Brain microvascular endothelial cell (primary cell): ENCODE results near the gene CCNB1.
"Not testable (repeated sequence)": the region's sequence is repeated elsewhere in the genome, so short reads cannot be mapped to it uniquely, and the experiment has no call there.

Experiments used
- DNase-seq: peaks from one replicate; pipeline ENCODE4 v3.0.0-alpha.2; 2020
- H3K27ac ChIP-seq: fragments of 250-450 bp; sonication (Bioruptor Pico); 2 replicates; pipeline ENCODE4 v1.5.1; 2020; ENCODE audit warnings: mild to moderate bottlenecking, moderate library complexity
- H3K27me3 ChIP-seq: fragments of 250-450 bp; sonication (Bioruptor Pico); replicated peaks from 2 replicates; pipeline ENCODE4 v1.5.1; 2020; ENCODE audit warnings: mild to moderate bottlenecking
- H3K36me3 ChIP-seq: fragments of 250-450 bp; sonication (Bioruptor Pico); replicated peaks from 2 replicates; pipeline ENCODE4 v1.5.1; 2020; ENCODE audit warnings: mild to moderate bottlenecking
- H3K4me3 ChIP-seq: 2 replicates; pipeline ENCODE4 v1.5.1; 2011; ENCODE audit warnings: low read depth, mild to moderate bottlenecking, control low read depth, low read length, moderate library complexity
- CTCF ChIP-seq: IDR thresholded peaks from 2 replicates; pipeline ENCODE4 v1.5.1; 2011; ENCODE audit warnings: low read depth, mild to moderate bottlenecking, moderate library complexity, low read length, control low read depth, inconsistent platforms; ENCODE audit errors: missing control alignments
- in situ Hi-C: cut with HindIII; loops from 2 replicates; pipeline ENCODE4 v1.10.0; 2017; ENCODE audit warnings: low sequenced_read_pairs, low pct_ligation_motif_present

The CCNB1 gene

GRCh38 chr5:69166686-69167492 lies at the start of gene CCNB1:
TSS of gene CCNB1 (plus strand) at chr5:69167150. CDS start at chr5:69167263, 113 bp downstream.
- in situ Hi-C loops, result no loop called here
- Histone ChIP-seq H3K4me3 (peak within 1 kb of the TSS; percentile 75), H3K36me3 (peaks cover 4% of the 10 kb centered on the region), H3K27ac (peak within 1 kb of the TSS; percentile 52), H3K27me3 (no peaks in the 10 kb centered on the region)
- TF ChIP-seq CTCF, result no peak
- DNase-seq, result peak; percentile 98

- peak; percentile 2 for DNase-seq
- Histone ChIP-seq H3K36me3 (peaks cover 19% of the 10 kb centered on the region), H3K27me3 (no peaks in the 10 kb centered on the region), H3K27ac (no peak overlapping the region), H3K4me3 (no peak overlapping the region)
- no peak for TF ChIP-seq CTCF
- in situ Hi-C loops, result no loop called here
Observed at GRCh38 chr5:69129413-69129812, 37.5 kb upstream of the CCNB1 start.

- peaks cover 17% of the 10 kb centered on the region for H3K36me3 ChIP-seq
- in situ Hi-C loops, result no loop called here
- H3K27ac ChIP-seq, result no peak overlapping the region
- H3K4me3 ChIP-seq, result no peak overlapping the region
- H3K27me3 ChIP-seq, result no peaks in the 10 kb centered on the region
- no peak for TF ChIP-seq CTCF
- DNase-seq, result no peak
Observed at GRCh38 chr5:69130241-69130640, 36.7 kb upstream of the CCNB1 start.

- TF ChIP-seq CTCF, result no peak
- in situ Hi-C loops, result no loop called here
Observed at GRCh38 chr5:69131304-69131703, 35.6 kb upstream of the CCNB1 start.

GRCh38 chr5:69134126-69134525 lies 32.8 kb upstream of the CCNB1 start:
- no peak for DNase-seq
- Histone ChIP-seq H3K27me3 (no peaks in the 10 kb centered on the region), H3K27ac (no peak overlapping the region), H3K4me3 (no peak overlapping the region), H3K36me3 (peaks cover 2% of the 10 kb centered on the region)
- in situ Hi-C loops, result no loop called here
- no peak for TF ChIP-seq CTCF

More at GRCh38 chr5:69131304-69131703, 35.6 kb upstream of the CCNB1 start:
- no peak overlapping the region for H3K27ac ChIP-seq
- H3K4me3 ChIP-seq, result no peak overlapping the region
- DNase-seq, result no peak
- H3K27me3 ChIP-seq, result no peaks in the 10 kb centered on the region
- H3K36me3 ChIP-seq, result peaks cover 11% of the 10 kb centered on the region

DNA sequence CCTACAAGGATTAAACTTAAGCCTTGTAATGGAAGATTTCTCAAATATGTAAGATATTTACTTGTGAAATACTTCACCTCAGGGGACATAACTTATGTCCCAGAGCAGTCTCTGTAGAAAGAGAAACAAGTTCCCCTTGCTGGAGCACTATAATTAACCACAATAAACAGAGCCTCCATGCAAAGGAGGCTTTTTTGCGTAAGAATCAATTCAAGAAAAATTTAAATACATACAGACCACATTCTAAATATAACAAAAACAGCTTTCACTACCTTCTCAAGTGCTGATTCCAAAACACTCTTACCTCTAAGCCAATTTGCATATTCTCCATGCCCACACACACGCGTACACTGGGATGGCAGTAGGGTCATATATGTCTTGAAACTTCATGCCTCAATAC lies 30.7 kb upstream of the CCNB1 start:
- TF ChIP-seq CTCF, result no peak
- Histone ChIP-seq H3K27me3 (no peaks in the 10 kb centered on the region), H3K27ac (no peak overlapping the region), H3K4me3 (no peak overlapping the region), H3K36me3 (peaks cover 2% of the 10 kb centered on the region)
- in situ Hi-C loops, result no loop called here
- no peak for DNase-seq

DNA sequence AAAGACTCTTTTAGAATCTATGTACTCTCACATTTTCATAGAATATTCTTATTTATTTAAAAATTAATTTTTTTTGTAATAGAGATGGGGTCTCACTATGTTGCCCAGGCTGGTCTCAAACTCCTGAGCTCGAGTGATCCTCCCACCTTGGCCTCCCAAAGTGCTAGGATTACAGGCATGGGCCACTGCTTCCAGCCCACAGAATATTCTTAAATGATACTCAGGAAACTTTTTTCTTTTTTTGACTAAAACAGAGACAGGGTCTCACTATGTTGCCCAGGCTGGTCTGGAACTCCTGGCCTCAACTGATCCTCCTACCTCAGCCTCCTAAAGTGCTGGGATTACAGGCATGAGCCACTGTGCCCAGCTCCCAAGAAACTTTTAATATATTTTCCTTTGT lies 29.7 kb upstream of the CCNB1 start:
- H3K27me3 ChIP-seq, in situ Hi-C loops, H3K36me3 ChIP-seq, H3K27ac ChIP-seq, DNase-seq, H3K4me3 ChIP-seq: not testable (repeated sequence)
